Spleen (tissue), 11 donors: ENCODE data around the gene SET. TPM values are rescaled to one million over a fixed set of nuclear protein-coding genes. Genes with fewer than 3 reads are reported as not detected.
"Not testable (repeated sequence)": the region's sequence is repeated elsewhere in the genome, so short reads cannot be mapped to it uniquely, and the experiment has no call there.

Experiments used
- DNase-seq: peaks from one replicate; pipeline ENCODE4 v3.0.0-alpha.2; 2020
- H3K27ac ChIP-seq, 8 donors: fragments of 200-600 bp; sonication (generic) in 7 of 8; 1 replicate in 4 of 8; 2 replicates in 4 of 8; pipeline versions ENCODE4 v1.5.0 to v1.8.0; 2016 to 2021; ENCODE audit warnings: inconsistent platforms in 4 of 8, mild to moderate bottlenecking in 4 of 8, moderate library complexity in 1 of 8
- H3K27me3 ChIP-seq, 7 donors: fragments of 200-600 bp; sonication (generic) in 6 of 7; replicated peaks in 1 of 7; 1 replicate in 4 of 7; 2 replicates in 3 of 7; pipeline versions ENCODE4 v1.5.0 to v1.8.0; 2016 to 2021; ENCODE audit warnings: inconsistent platforms in 3 of 7, mild to moderate bottlenecking in 1 of 7
- H3K36me3 ChIP-seq, 6 donors: fragments of 200-600 bp; sonication (generic) in 5 of 6; 1 replicate in 4 of 6; 2 replicates in 2 of 6; pipeline versions ENCODE4 v1.5.0 to v1.8.0; 2016 to 2021; ENCODE audit warnings: inconsistent platforms in 2 of 6
- H3K4me1 ChIP-seq, 6 donors: fragments of 200-600 bp; sonication (generic) in 5 of 6; 1 replicate in 3 of 6; 2 replicates in 3 of 6; pipeline versions ENCODE4 v1.5.0 to v1.8.0; 2016 to 2021; ENCODE audit warnings: inconsistent platforms in 3 of 6
- H3K4me3 ChIP-seq, 8 donors: fragments of 200-600 bp; sonication (generic) in 7 of 8; 1 replicate in 4 of 8; 2 replicates in 4 of 8; pipeline versions ENCODE4 v1.5.0 to v1.8.0; 2016 to 2021; ENCODE audit warnings: inconsistent platforms in 4 of 8, mild to moderate bottlenecking in 4 of 8, moderate library complexity in 2 of 8
- H3K9me3 ChIP-seq, 8 donors: fragments of 200-600 bp; sonication (generic) in 7 of 8; 1 replicate in 4 of 8; 2 replicates in 4 of 8; pipeline versions ENCODE4 v1.5.0 to v1.8.0; 2016 to 2021; ENCODE audit warnings: inconsistent platforms in 4 of 8
- POLR2A ChIP-seq, 3 donors: fragments of 450-650 bp; IDR thresholded peaks; one replicate each; pipeline ENCODE4 v1.5.1; 2017; ENCODE audit warnings: antibody characterized with exemption in 3 of 3, mild to moderate bottlenecking in 1 of 3
- POLR2AphosphoS5 ChIP-seq, 3 donors: sonication (generic); formaldehyde crosslinking; IDR thresholded peaks; one replicate each; pipeline ENCODE4 v1.5.1; 2017; ENCODE audit warnings: antibody characterized with exemption in 3 of 3
- WGBS, 5 donors: extraction: QIAGEN DNeasy Blood & Tissue Kit in 3 of 5; methylation state at CpG; one replicate each; pipeline versions ENCODE4 v1.1.5 to v1.1.7; 2013 to 2018; 5-methylcytosine and 5-hydroxymethylcytosine counted together
- intact Hi-C: fragments of 100-400 bp; cut with DNase I; formaldehyde crosslinking; loops from one replicate; pipeline ENCODE4 v1.15.0; 2023; ENCODE audit warnings: low total_unique reads
- polyA plus RNA-seq, 3 donors: library from polyadenylated mRNA; stranded (reverse); fragments of 200-250 nt; gene quantifications; one replicate each; pipeline ENCODE4 v1.2.1, GENCODE V29; 2013
- total RNA-seq, 7 donors: library from RNA; depleted of rRNA in 3 of 7; stranded (reverse); fragments of >200 nt in 3 of 7; fragmentation: NEBNext Ultra II Directional in 4 of 7; extraction: Animal tissue kit (Norgen Biotek cat#: 25700) in 4 of 7; gene quantifications; one replicate each; pipeline versions ENCODE4 v1.1.0 to v1.2.1, GENCODE V29; 2016 to 2021
- TF ChIP-seq, protein P1 (sequence below), 11 experiments: fragments of 200-600 bp in 7 of 11; fragments of 450-650 bp in 4 of 11; sonication (generic) in 4 of 11; IDR thresholded peaks in 8 of 11; conservative IDR thresholded peaks in 3 of 11; 1 replicate in 7 of 11; 2 replicates in 4 of 11; pipeline versions ENCODE4 v1.4.0 to v1.8.0; 2016 to 2021; ENCODE audit warnings: antibody characterized with exemption in 11 of 11, inconsistent platforms in 4 of 11, mild to moderate bottlenecking in 1 of 11
- donor health status: healthy with polysubstance abuse.
- donor health status: DM: no; HTN: no; CAD: no; lungs with moderate emphysema.
- donor health status: DM: no; HTN: no; CAD: no.
- donor health status: Bipolar disorder and iron deficiency.
- donor health status: healthy.
- donor health status: DM: no; HTN: no; CAD: no.
- donor health status: DM: yes; HTN: yes; CAD: no.

The SET gene
- total and polyA plus RNA-seq, 10 donors, result 127 to 251 (median 205) TPM

GRCh38 chr9:128654481-128654880, 34.5 kb upstream of the SET start:
- Histone ChIP-seq H3K36me3 (no peaks in the 10 kb centered on the region), H3K27ac (no peak overlapping the region), H3K9me3 (no peaks in the 10 kb centered on the region), H3K4me1 (peaks cover 0 to 21% (median 15%) of the 10 kb centered on the region in 6 donors), H3K27me3 (no peaks in the 10 kb centered on the region), H3K4me3 (no peak overlapping the region)
- TF ChIP-seq POLR2A (IDR thresholded peaks at IDR 0.05) (no peak), POLR2AphosphoS5 (IDR thresholded peaks at IDR 0.05) (no peak)
- TF ChIP-seq, protein P1, sequence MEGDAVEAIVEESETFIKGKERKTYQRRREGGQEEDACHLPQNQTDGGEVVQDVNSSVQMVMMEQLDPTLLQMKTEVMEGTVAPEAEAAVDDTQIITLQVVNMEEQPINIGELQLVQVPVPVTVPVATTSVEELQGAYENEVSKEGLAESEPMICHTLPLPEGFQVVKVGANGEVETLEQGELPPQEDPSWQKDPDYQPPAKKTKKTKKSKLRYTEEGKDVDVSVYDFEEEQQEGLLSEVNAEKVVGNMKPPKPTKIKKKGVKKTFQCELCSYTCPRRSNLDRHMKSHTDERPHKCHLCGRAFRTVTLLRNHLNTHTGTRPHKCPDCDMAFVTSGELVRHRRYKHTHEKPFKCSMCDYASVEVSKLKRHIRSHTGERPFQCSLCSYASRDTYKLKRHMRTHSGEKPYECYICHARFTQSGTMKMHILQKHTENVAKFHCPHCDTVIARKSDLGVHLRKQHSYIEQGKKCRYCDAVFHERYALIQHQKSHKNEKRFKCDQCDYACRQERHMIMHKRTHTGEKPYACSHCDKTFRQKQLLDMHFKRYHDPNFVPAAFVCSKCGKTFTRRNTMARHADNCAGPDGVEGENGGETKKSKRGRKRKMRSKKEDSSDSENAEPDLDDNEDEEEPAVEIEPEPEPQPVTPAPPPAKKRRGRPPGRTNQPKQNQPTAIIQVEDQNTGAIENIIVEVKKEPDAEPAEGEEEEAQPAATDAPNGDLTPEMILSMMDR (IDR thresholded peaks at IDR 0.05 in 8 of 11, conservative IDR thresholded peaks at IDR 0.05 in 3 of 11), result no peak
- 92 to 100% (median 97%) methylated on average over 1 of the region's 1 CpG for WGBS, 5 donors
- DNase-seq, result no peak
- intact Hi-C loops, result no loop called here

DNA sequence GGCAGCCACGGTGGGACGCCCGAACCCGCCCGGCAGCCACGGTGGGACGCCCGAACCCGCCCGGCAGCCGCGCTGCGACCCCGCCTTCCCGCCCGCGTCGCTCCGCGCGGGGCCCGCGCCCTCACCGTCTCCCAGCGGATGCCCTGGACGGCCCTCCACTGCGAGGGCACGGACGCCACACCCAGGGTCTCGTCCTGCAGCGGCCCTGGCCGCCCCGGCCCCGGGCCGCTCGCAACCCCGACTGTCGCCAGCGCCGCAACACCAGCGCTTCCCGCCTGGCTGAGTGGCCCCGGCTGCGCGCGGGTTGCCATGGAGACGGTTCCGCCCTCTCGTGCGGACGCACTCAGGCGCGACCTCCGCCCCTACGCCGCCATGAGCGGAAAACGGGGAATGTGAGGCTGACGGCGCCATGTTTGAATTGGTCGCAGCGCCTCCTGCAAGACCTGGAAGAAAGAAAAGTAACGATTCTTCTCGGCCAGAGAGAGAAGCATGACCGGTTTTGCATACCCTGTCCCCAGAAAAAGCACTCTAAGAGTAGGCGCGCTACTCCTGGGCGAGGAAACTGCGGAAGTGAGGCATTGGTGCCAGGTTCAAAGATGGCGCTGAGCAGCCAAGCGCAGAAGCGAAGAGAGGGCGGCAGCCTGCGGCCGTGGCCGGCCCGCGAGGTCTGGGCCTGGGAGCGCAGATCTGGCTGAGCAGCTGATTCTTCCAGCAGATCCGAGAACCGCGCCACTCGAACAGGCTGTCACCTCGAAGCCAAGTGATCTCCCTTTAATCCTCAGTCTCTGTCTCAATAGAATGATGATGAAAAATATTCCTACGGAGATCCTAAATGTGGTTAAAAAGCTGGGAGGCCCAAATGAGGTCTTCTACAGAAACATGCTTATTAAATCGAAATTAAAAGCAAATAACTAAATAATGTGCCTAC, 32.3 kb upstream of the SET start, which contains the start of gene DYNC2I2:
TSS of gene DYNC2I2 (minus strand) at position 432 of the 928 bp plus-strand sequence. CDS start at position 311, 121 bp downstream.
- Histone ChIP-seq H3K4me3 (peak within 1 kb of the TSS; percentile 68 to 92 (median 80)), H3K9me3 (no peaks in the 10 kb centered on the region), H3K36me3 (no peaks in the 10 kb centered on the region), H3K27ac (peak within 1 kb of the TSS; percentile 92 to 100 (median 98)), H3K27me3 (no peaks in the 10 kb centered on the region), H3K4me1 (peaks cover 0 to 21% (median 15%) of the 10 kb centered on the region in 6 donors)
- TF ChIP-seq POLR2A (IDR thresholded peaks at IDR 0.05) (peak in 1 of 3 donors; percentile 61), POLR2AphosphoS5 (IDR thresholded peaks at IDR 0.05) (peak; percentile 86 to 93 (median 92))
- TF ChIP-seq, protein P1 (IDR thresholded peaks at IDR 0.05 in 8 of 11, conservative IDR thresholded peaks at IDR 0.05 in 3 of 11), result peak in 4 of 11 experiments; percentile 5 to 36 (median 24)
- DNase-seq, result peak; percentile 98
- intact Hi-C loops, result no loop called here
- 0 to 1% (median 1%) methylated on average over 54 to 86 of the region's 86 CpGs for WGBS, 5 donors

DNA sequence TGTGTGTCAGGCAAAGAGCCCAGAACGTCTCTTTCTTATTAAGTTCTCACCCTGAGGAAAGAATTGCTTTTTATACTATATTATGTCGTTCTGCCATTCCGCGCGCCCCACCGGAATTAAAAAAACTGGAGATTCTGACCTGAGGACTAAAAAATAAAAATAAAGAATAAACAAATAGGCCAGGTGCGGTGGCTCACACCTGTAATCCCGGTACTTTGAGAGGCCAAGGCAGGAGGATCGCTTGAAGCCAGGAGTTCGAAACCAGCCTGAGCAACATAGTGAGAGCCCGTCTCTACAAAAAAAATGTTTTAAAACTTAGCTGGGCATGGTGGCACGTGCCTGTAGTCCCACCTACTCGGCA, 31.7 kb upstream of the SET start:
- no peak for DNase-seq
- H3K27me3 ChIP-seq, result no peaks in the 10 kb centered on the region
- 94 to 97% (median 95%) methylated on average over 13 of the region's 13 CpGs for WGBS, 5 donors
- intact Hi-C loops, result no loop called here
- peak overlapping the region in 5 of 8 donors; percentile 68 to 92 (median 78) for H3K4me3 ChIP-seq
- H3K4me1 ChIP-seq, result peaks cover 0 to 21% (median 15%) of the 10 kb centered on the region in 6 donors
- no peak for TF ChIP-seq POLR2AphosphoS5 (IDR thresholded peaks at IDR 0.05)
- TF ChIP-seq, protein P1 (IDR thresholded peaks at IDR 0.05 in 8 of 11, conservative IDR thresholded peaks at IDR 0.05 in 3 of 11), result no peak
- no peak for TF ChIP-seq POLR2A (IDR thresholded peaks at IDR 0.05)
- H3K36me3 ChIP-seq, result no peaks in the 10 kb centered on the region
- H3K9me3 ChIP-seq, result no peaks in the 10 kb centered on the region
- peak overlapping the region; percentile 92 to 100 (median 98) for H3K27ac ChIP-seq

DNA sequence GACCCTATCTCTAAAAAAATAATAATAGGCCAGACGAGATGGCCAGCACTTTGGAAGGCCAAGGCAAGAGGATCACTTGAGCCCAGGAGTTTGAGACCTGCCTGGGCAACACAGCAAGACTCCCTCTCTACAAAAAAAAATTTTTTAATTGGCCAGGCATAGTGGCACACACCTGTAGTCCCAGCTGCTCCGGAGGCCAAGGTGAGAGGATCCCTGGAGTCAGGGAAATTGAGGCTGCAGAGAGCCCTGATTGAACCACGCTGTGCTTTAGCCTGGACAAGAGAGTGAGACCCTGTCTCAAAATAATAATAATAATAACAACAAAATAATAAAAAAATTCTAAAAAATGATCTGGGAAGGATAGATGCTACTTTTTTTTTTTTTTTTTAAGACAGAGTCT, 31.2 kb upstream of the SET start:
- Histone ChIP-seq H3K9me3 (no peaks in the 10 kb centered on the region), H3K4me1 (peaks cover 0 to 21% (median 15%) of the 10 kb centered on the region in 6 donors), H3K27me3 (no peaks in the 10 kb centered on the region), H3K27ac (no peak overlapping the region), H3K4me3 (no peak overlapping the region), H3K36me3 (no peaks in the 10 kb centered on the region)
- intact Hi-C loops, result no loop called here
- DNase-seq, result no peak
- TF ChIP-seq POLR2A (IDR thresholded peaks at IDR 0.05) (no peak), POLR2AphosphoS5 (IDR thresholded peaks at IDR 0.05) (no peak)
- TF ChIP-seq, protein P1 (IDR thresholded peaks at IDR 0.05 in 8 of 11, conservative IDR thresholded peaks at IDR 0.05 in 3 of 11), result no peak
- WGBS, 5 donors, result 91 to 100% (median 93%) methylated on average over 3 of the region's 3 CpGs

DNA sequence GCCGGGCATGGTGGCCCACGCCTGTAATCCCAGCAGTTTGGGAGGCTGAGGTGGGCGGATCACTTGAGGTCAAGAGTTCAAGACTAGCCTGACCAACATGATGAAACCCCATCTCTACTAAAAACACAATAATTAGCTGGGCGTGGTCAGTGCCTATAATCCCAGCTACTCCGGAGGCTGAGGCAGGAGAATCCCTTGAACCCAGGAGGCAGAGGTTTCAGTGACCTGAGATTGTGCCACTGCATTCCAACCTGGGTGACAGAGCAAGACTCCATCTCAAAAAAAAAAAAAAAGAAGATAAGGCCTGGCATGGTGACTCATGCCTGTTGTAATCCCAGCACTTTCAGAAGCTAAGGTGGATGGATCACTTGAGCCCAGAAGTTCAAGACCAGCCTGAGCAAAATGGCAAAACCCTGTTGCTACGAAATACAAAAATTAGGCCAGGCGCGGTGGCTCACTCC, 22.5 kb upstream of the SET start:
- H3K27me3 ChIP-seq, H3K9me3 ChIP-seq, intact Hi-C loops, H3K27ac ChIP-seq, H3K4me3 ChIP-seq, H3K36me3 ChIP-seq, DNase-seq, H3K4me1 ChIP-seq: not testable (repeated sequence)
- WGBS, 5 donors, result 90 to 97% (median 92%) methylated on average over 8 of the region's 8 CpGs
